Stimulated activated naive B cell treated with anti-CD40 and anti-IgM and Interleukin-4, amounts not matched to agents 10 μg/mL and 1 μg/mL and 100 μg/mL, for 72 hours (primary cell): ENCODE measurements around the gene TRIP6.
A peak's percentile ranks its signal among the peaks of the same experiment; 100 is the strongest.

Source experiments
- ATAC-seq, 2 donors: fragments of 150-1000 bp; cut with Tn5 transposase; replicated peaks; 2 replicates each; pipeline ENCODE4 v1.10.0; 2021; ENCODE audit warnings: moderate library complexity in 1 of 2
- DNase-seq: peaks from one replicate; pipeline ENCODE4 v3.0.0; 2021
- H3K27ac Mint-ChIP-seq: one replicate; pipeline ENCODE4 v1.8.0; 2022; ENCODE audit warnings: mild to moderate bottlenecking, mixed read lengths
- H3K27me3 Mint-ChIP-seq, 2 donors: one replicate each; pipeline ENCODE4 v1.8.0; 2022; ENCODE audit warnings: mixed read lengths in 2 of 2
- H3K36me3 Mint-ChIP-seq, 2 donors: one replicate each; pipeline ENCODE4 v1.8.0; 2022; ENCODE audit warnings: mixed read lengths in 2 of 2, mild to moderate bottlenecking in 1 of 2
- H3K4me1 Mint-ChIP-seq, 2 donors: one replicate each; pipeline ENCODE4 v1.8.0; 2022; ENCODE audit warnings: mixed read lengths in 2 of 2, mild to moderate bottlenecking in 1 of 2
- H3K4me3 Mint-ChIP-seq, 2 donors: one replicate each; pipeline ENCODE4 v1.8.0; 2022; ENCODE audit warnings: mild to moderate bottlenecking in 2 of 2, mixed read lengths in 2 of 2, moderate library complexity in 1 of 2
- H3K9me3 Mint-ChIP-seq, 2 donors: one replicate each; pipeline ENCODE4 v1.8.0; 2022; ENCODE audit warnings: mixed read lengths in 2 of 2, mild to moderate bottlenecking in 1 of 2

The TRIP6 gene

GRCh38 chr7:100867040-100867775, at the start of gene TRIP6:
TSS of gene TRIP6 (plus strand) at chr7:100867387. CDS start at chr7:100867498, 111 bp downstream.
- peak; percentile 53 for DNase-seq
- H3K27ac Mint-ChIP-seq = peak within 1 kb of the TSS; percentile 98
- no peaks in the 10 kb centered on the region for H3K9me3 Mint-ChIP-seq

GRCh38 chr7:100818366-100818765, 48.8 kb upstream of the TRIP6 start:
- no peak for ATAC-seq
- H3K27ac Mint-ChIP-seq = no peak overlapping the region
- no peaks in the 10 kb centered on the region for H3K36me3 Mint-ChIP-seq
- no peak for DNase-seq
- H3K4me3 Mint-ChIP-seq = no peak overlapping the region
- H3K27me3 Mint-ChIP-seq = peaks cover 3 to 5% of the 10 kb centered on the region in 2 donors
- H3K4me1 Mint-ChIP-seq = no peaks in the 10 kb centered on the region
- no peaks in the 10 kb centered on the region for H3K9me3 Mint-ChIP-seq

More at GRCh38 chr7:100867040-100867775, at the start of gene TRIP6:
- peak; percentile 63 to 67 for ATAC-seq
- peaks cover 31 to 44% of the 10 kb centered on the region in 2 donors for H3K36me3 Mint-ChIP-seq
- peak within 1 kb of the TSS; percentile 92 to 95 for H3K4me3 Mint-ChIP-seq
- H3K4me1 Mint-ChIP-seq = peaks cover 25 to 37% of the 10 kb centered on the region in 2 donors
- no peaks in the 10 kb centered on the region for H3K27me3 Mint-ChIP-seq

DNA sequence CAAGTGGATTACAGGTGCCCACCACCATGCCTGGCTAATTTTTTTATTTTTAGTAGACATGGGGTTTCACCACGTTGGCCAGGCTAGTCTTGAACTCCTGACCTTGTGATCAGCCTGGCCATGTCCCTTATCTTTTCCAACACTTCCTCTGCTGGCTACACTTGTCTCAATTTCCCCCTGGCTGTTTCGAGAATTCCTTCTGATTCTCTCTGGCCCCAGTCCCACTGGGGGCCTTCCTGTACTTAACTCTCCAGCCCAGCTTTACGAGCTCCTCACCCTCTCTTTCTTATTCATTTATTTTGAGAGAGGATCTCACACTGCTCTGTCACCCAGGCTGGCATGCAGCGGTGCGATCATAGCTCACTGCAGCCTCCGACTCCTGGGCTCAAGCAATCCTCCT, 48.4 kb upstream of the TRIP6 start:
- no peaks in the 10 kb centered on the region for H3K9me3 Mint-ChIP-seq
- no peaks in the 10 kb centered on the region for H3K36me3 Mint-ChIP-seq
- no peaks in the 10 kb centered on the region for H3K4me1 Mint-ChIP-seq
- ATAC-seq (no peak), DNase-seq (no peak)
- H3K27me3 Mint-ChIP-seq = peaks cover 7 to 9% of the 10 kb centered on the region in 2 donors
- no peak overlapping the region for H3K27ac Mint-ChIP-seq
- no peak overlapping the region for H3K4me3 Mint-ChIP-seq

DNA sequence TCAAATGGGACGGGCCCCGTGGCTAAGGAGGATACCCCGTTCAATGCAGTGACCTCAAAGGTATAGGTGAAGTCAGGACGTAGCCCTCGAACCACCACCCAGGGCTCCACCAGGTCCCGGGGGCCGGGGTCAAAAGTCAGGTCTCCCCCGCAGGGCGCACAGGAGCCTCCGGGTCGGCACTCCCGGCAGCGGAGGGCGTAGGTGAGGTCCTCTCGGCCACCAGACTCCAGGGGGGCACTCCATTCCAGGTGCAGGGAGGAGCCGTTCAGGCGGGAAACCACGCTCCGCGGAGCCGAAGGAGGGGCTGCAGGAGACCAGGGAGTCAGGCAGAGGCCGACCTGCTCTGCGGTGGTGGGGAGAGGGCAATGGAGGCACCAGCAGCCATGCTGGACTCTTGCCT, 47.6 kb upstream of the TRIP6 start:
- no peak for ATAC-seq
- DNase-seq = no peak
- H3K27me3 Mint-ChIP-seq = peaks cover 14 to 17% of the 10 kb centered on the region in 2 donors
- H3K9me3 Mint-ChIP-seq = no peaks in the 10 kb centered on the region
- H3K4me1 Mint-ChIP-seq = no peaks in the 10 kb centered on the region
- no peaks in the 10 kb centered on the region for H3K36me3 Mint-ChIP-seq
- H3K4me3 Mint-ChIP-seq = no peak overlapping the region
- H3K27ac Mint-ChIP-seq = no peak overlapping the region

GRCh38 chr7:100822236-100823139, 44.7 kb upstream of the TRIP6 start:
- Mint-ChIP-seq H3K4me1 (peaks cover 14 to 15% of the 10 kb centered on the region in 2 donors), H3K36me3 (no peaks in the 10 kb centered on the region), H3K27ac (no peak overlapping the region), H3K27me3 (peaks cover 35 to 40% of the 10 kb centered on the region in 2 donors), H3K9me3 (no peaks in the 10 kb centered on the region), H3K4me3 (no peak overlapping the region)
- DNase-seq (no peak), ATAC-seq (no peak)

GRCh38 chr7:100823140-100823525, 44.1 kb upstream of the TRIP6 start:
- H3K27ac Mint-ChIP-seq = no peak overlapping the region
- peaks cover 18 to 22% of the 10 kb centered on the region in 2 donors for H3K4me1 Mint-ChIP-seq
- H3K9me3 Mint-ChIP-seq = no peaks in the 10 kb centered on the region
- peaks cover 42 to 47% of the 10 kb centered on the region in 2 donors for H3K27me3 Mint-ChIP-seq
- peaks cover 4 to 5% of the 10 kb centered on the region in 2 donors for H3K36me3 Mint-ChIP-seq
- no peak overlapping the region for H3K4me3 Mint-ChIP-seq
- ATAC-seq (no peak), DNase-seq (no peak)

DNA sequence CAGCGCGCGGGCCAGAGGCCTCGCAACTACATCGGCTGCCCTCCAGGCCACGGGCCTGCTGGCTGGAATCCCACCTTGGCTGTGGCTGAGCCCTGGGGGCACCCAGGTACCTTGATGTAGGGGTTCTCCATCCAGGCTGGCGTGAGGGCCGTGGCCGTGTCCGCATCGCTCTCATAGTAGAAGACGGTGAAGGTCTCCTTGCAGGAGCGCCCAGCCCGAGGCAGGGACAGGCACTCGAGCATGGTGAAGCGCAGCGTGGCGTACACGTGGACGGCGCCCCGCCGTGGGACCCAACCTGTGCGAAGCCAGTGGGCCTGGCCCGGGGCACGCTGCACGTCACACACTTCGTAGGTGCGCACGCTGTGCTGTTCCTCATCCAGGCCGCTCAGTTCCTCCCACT, 43.7 kb upstream of the TRIP6 start:
- Mint-ChIP-seq H3K36me3 (peaks cover 4 to 5% of the 10 kb centered on the region in 2 donors), H3K27ac (no peak overlapping the region), H3K4me3 (no peak overlapping the region), H3K4me1 (peaks cover 19 to 26% of the 10 kb centered on the region in 2 donors), H3K9me3 (no peaks in the 10 kb centered on the region), H3K27me3 (peaks cover 44 to 51% of the 10 kb centered on the region in 2 donors)
- DNase-seq = no peak
- no peak for ATAC-seq

DNA sequence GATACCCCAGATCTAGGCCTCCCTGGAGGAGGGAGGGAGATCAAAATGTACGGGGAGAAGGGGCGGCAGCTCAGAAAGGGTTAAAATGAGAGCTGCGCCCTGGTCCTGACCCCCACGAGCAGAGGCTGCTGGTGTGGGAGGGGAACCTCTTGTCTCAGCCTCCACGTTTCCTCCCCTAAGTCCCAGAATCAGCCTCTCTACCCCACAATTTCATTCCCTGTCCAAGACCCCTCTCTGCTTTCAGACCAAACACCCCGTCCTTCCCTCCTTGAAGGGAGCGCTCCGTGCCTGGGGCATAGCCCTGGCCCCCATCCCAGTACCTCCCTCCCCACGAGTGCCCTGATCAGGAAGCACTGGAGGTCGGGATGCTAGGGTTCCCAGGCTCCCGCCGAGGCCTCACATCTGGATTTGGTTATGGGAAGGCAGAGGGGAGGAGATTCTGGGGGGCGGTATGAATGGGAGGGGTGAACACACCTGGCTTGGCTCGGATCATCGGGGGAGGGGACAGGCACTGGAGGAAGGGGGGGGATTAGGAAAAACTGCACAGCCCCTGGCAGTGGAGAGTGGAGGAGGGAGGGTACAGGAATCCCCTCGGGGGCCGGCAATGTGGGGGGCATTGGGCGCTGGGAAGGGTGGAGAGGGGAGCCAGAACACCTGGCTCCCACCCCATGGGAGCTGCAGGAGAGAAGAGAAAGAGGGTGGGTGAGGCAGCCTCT, 42.5 kb upstream of the TRIP6 start:
- Mint-ChIP-seq H3K36me3 (peaks cover 4 to 8% of the 10 kb centered on the region in 2 donors), H3K27me3 (peaks cover 53 to 62% of the 10 kb centered on the region in 2 donors), H3K27ac (no peak overlapping the region), H3K4me1 (peaks cover 21 to 29% of the 10 kb centered on the region in 2 donors), H3K9me3 (no peaks in the 10 kb centered on the region), H3K4me3 (no peak overlapping the region)
- ATAC-seq (no peak), DNase-seq (no peak)

DNA sequence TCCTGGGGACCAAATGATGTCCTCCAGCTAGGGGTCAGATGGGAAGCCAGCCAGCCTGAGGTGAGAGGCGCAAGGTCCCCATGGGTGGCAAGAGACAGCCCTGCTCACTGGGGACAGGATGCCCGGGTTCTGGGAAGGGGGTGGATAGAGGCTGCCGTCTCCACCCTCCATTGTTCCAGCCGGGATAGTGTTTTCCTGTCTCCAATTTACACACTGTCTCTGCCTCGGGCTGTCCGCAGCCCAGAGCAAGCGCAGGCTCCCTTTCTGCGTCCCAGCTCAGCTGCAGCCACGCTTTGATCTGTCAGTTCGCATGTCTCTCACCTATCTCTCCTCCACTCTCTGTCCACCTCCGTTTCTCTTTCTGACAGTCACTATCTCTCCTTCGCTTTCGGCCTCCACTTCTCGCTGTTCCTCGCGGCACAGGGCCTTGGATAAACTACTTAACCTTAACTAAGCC, 41.9 kb upstream of the TRIP6 start:
- Mint-ChIP-seq H3K4me1 (peaks cover 21 to 29% of the 10 kb centered on the region in 2 donors), H3K27me3 (peaks cover 53 to 65% of the 10 kb centered on the region in 2 donors), H3K27ac (no peak overlapping the region), H3K9me3 (no peaks in the 10 kb centered on the region), H3K4me3 (no peak overlapping the region), H3K36me3 (peaks cover 4 to 8% of the 10 kb centered on the region in 2 donors)
- ATAC-seq = no peak
- no peak for DNase-seq

DNA sequence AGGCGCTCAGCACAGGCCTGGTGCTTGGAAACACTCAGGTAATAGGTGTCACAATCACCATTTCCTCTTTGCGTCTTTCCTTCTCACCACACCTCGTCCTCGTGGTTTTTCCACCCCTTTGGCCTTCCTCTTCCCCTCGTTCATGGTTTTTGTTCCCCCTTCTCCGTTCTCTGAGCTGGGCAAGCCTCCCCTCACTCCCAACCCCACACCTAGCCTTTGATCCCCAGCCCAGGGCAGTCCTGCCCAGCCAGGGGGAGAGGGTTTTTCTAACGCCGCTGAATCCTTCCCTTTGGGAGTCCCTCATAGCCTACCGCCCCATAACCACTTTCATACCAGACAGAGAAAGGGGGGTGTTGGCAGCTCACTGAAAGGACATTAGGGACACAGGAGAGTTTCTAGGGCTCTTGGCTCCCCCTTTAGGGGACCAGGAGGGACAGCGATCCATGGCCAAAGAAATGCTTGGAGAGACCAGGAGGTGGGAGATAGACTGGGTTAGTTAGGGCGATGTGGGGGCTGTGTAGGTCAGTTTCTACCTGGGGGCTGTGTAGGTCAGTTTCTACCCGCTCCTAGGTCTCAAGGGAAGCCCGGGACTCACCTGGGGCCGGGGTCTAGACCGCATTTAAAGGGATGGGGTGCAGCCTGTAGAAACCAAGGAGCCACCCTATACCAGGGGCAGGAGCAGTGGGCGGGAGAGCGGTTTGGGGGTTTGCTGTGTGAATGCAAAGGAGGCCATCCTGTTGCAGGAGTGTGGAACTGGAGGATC, 41.3 kb upstream of the TRIP6 start:
- Mint-ChIP-seq H3K27ac (no peak overlapping the region), H3K9me3 (no peaks in the 10 kb centered on the region), H3K4me1 (peaks cover 21 to 29% of the 10 kb centered on the region in 2 donors), H3K27me3 (peaks cover 53 to 72% of the 10 kb centered on the region in 2 donors), H3K4me3 (peak overlapping the region; percentile 62 to 75), H3K36me3 (peaks cover 4 to 8% of the 10 kb centered on the region in 2 donors)
- ATAC-seq = peak; percentile 19 to 40
- no peak for DNase-seq

DNA sequence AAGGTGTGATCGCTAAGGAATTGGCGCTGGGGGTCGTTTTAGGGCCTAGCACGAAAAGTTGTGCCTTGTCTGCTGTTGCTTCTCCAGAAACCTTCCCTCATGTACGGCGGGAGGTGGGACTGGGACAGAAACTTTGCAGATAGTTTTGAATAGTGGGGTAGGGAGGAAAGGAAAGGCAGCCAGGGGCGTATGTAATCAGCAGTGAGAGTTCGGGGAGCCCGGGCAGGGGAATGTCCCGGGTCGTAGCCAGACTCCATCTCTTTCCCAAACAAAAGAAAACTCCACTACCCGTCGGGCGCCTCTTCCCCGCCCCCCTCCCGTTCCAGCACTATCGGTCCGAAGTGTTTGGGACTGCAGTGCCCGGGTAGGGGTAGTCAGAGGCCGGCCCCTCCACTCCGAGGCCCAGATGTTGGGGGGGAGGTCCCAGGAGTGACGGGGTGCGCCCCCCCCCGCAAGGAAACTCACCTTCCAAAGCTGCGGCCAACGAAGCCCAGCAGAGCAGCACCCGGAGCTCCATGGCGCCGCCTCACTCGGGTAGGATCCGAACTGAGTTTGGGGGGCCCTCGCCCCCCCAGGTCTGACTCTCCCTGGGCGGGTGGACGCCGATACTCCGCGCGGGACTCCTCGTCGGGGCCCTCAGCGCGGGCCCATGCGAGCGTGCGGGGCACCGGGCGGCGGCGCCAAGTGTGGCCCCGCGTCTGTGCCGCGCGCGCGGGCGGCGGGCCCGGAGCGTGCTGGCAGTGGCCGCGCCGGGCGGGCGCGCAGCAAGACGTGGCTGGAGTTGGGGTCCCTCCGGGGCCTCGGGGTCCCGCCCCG, 40.5 kb upstream of the TRIP6 start:
- H3K27me3 Mint-ChIP-seq = peaks cover 53 to 74% of the 10 kb centered on the region in 2 donors
- ATAC-seq (peak; percentile 46 to 53), DNase-seq (no peak)
- H3K9me3 Mint-ChIP-seq = no peaks in the 10 kb centered on the region
- H3K4me3 Mint-ChIP-seq = peak overlapping the region; percentile 62 to 75
- H3K4me1 Mint-ChIP-seq = peaks cover 21 to 29% of the 10 kb centered on the region in 2 donors
- H3K36me3 Mint-ChIP-seq = peaks cover 4 to 8% of the 10 kb centered on the region in 2 donors
- H3K27ac Mint-ChIP-seq = no peak overlapping the region

DNA sequence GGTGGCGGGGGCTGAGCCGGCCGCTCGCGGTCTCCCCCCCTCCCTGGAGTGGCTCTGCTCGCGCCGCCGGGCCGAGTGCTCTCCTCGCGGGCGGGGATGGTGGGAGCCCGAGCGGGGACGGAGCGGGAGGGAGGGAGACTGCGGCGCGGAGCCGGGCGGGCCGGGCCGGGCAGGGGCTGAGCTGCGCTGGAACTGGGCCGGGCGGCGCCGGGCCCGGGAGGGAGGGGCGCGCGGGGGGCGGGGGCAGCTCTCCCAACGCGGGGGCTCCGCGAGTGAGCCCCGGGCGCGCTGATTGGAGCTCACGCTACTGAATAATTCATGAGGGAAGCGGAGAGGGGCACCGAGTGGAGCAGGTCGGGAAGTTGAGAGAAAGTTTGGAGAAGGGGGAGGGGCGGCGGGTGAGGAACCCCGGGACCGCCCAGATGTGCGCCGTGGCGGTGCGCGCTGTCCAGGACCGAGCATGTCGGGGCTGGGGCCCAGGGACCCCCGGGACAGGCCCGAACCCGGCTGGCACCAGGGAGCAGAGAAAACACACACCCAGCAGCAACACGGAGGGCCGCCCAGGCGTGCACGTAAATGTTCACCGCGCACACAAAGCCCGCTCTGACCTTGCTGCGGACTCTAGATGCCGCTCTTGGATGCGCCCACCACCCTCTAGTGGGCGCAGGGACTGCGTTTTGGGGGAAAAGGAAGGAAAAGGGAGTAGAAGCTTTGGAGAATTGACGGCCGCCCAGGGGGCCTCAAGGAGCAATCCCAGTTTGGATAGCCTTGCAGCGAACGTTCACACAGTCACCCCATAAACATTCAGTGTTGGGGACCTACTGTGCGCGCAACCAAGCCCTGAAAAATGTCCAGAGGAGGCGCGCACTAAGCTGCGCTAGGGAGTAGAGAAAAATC, 39.6 kb upstream of the TRIP6 start, which contains the start of gene EPHB4:
Gene EPHB4, minus strand, starts transcription at position 194 of the 897 bp plus-strand sequence. CDS start 493 bp downstream, outside the sequence.
- Mint-ChIP-seq H3K36me3 (peaks cover 4 to 8% of the 10 kb centered on the region in 2 donors), H3K4me3 (peak within 1 kb of the TSS; percentile 82), H3K27ac (no peak within 1 kb of the TSS), H3K9me3 (no peaks in the 10 kb centered on the region), H3K27me3 (peaks cover 53 to 74% of the 10 kb centered on the region in 2 donors), H3K4me1 (peaks cover 21 to 29% of the 10 kb centered on the region in 2 donors)
- no peak for DNase-seq
- ATAC-seq = peak; percentile 45 to 60
